DND-41 (cell line): ENCODE data around the gene HAO1.

Experiments used
- CTCF ChIP-seq: IDR thresholded peaks from 2 replicates; pipeline ENCODE4 v1.5.1; 2012; ENCODE audit warnings: borderline replicate concordance, low read length, moderate library complexity, mild to moderate bottlenecking; ENCODE audit not compliant: poor library complexity, severe bottlenecking; ENCODE audit errors: extremely low read depth
- EZH2 ChIP-seq: IDR thresholded peaks from 3 replicates; pipeline ENCODE4 v1.6.1; 2012; ENCODE audit warnings: borderline replicate concordance, low read depth, mild to moderate bottlenecking, moderate library complexity, low read length, inconsistent platforms; ENCODE audit not compliant: severe bottlenecking

- TF ChIP-seq EZH2 (no peak), CTCF (no peak)
Observed at GRCh38 chr20:7959484-7959883, 19.2 kb upstream of the HAO1 start.
